Right lobe of liver (tissue), 4 donors: ENCODE measurements around the gene DLK2.

ENCODE experiments used
- POLR2A ChIP-seq: fragments of 450-650 bp; IDR thresholded peaks from one replicate; pipeline ENCODE4 v1.6.1; 2017; ENCODE audit warnings: antibody characterized with exemption, mild to moderate bottlenecking
- TF ChIP-seq, protein P1 (sequence below), 4 donors: fragments of 200-600 bp in 3 of 4; fragments of 450-650 bp in 1 of 4; IDR thresholded peaks; one replicate each; pipeline versions ENCODE4 v1.5.1 to v1.8.0; 2016 to 2022; ENCODE audit warnings: antibody characterized with exemption in 4 of 4, mild to moderate bottlenecking in 2 of 4
- donor health status: DM: no; HTN: no; CAD: no.
- donor health status: DM: no; HTN: no; CAD: no.
- donor health status: DM: no; HTN: yes; CAD: no.

DNA sequence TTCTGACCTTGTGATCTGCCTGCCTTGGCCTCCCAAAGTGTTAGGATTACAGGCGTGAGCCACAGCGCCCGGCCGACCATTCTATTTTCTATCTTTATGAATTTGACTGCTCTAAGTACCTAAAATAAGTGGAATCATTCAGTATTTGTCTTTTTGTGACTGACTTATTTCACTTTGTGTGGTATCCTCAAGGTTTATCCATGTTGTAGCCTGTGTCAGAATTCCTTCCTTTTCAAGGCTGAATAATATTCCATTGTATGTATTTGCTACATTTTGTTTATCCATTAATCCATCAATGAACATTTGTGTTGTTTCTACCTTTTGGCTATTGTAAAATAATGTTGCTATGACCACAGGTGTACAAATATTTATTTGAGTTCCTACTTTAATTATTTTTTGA is 17.2 kb upstream of the DLK2 start:
- TF ChIP-seq POLR2A, result no peak
- TF ChIP-seq, protein P1, sequence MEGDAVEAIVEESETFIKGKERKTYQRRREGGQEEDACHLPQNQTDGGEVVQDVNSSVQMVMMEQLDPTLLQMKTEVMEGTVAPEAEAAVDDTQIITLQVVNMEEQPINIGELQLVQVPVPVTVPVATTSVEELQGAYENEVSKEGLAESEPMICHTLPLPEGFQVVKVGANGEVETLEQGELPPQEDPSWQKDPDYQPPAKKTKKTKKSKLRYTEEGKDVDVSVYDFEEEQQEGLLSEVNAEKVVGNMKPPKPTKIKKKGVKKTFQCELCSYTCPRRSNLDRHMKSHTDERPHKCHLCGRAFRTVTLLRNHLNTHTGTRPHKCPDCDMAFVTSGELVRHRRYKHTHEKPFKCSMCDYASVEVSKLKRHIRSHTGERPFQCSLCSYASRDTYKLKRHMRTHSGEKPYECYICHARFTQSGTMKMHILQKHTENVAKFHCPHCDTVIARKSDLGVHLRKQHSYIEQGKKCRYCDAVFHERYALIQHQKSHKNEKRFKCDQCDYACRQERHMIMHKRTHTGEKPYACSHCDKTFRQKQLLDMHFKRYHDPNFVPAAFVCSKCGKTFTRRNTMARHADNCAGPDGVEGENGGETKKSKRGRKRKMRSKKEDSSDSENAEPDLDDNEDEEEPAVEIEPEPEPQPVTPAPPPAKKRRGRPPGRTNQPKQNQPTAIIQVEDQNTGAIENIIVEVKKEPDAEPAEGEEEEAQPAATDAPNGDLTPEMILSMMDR (IDR thresholded peaks at IDR 0.05), result no peak
